ENCODE data around the gene PARD3B.

PARD3B gene

DNA sequence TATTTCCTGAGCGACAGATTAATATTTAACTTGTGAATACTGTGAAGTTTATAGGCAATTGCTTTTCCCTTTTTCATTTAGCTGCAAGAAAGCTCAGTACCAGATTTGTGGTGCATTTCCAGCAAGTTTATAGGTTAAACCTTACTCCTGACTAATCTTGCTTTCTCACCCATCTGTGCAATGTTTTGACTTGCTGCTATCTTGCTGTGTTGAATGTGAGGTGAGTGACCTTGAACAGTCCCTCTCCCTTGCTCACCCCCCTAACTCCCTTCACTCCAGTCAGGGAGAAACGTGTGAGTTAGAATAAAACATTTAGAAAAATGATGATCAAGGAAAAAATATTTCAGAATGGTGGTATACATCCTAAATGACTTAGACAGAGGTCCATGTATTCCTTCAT is 39.8 kb upstream of the PARD3B start:
- no peak for DNase-seq (ENCODE audit: low read depth)
- TF ChIP-seq, protein P1, sequence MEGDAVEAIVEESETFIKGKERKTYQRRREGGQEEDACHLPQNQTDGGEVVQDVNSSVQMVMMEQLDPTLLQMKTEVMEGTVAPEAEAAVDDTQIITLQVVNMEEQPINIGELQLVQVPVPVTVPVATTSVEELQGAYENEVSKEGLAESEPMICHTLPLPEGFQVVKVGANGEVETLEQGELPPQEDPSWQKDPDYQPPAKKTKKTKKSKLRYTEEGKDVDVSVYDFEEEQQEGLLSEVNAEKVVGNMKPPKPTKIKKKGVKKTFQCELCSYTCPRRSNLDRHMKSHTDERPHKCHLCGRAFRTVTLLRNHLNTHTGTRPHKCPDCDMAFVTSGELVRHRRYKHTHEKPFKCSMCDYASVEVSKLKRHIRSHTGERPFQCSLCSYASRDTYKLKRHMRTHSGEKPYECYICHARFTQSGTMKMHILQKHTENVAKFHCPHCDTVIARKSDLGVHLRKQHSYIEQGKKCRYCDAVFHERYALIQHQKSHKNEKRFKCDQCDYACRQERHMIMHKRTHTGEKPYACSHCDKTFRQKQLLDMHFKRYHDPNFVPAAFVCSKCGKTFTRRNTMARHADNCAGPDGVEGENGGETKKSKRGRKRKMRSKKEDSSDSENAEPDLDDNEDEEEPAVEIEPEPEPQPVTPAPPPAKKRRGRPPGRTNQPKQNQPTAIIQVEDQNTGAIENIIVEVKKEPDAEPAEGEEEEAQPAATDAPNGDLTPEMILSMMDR (conservative IDR thresholded peaks at IDR 0.05; ENCODE audit: low read depth, low read length): no peak
- H3K4me3 ChIP-seq (ENCODE audit: low read length): no peak overlapping the region

DNA sequence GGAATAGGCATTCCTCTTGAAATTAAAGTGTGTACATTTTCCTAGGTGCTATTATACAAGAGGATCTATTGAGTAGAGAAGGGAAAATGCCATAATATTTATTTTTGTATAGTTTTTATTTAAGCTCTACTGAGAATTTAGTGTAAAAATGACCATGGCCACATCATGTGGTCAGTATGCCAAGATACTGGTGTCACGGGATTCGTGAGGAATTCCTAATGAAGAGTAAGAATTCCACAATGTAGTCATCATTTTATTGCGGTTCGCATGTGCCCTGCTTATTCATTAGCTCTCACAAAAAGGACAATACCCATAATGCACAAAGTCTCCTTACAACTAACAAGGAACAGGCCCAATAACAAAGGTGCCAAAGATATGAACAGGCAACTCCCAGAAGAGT is 39.3 kb upstream of the PARD3B start:
- no peak for DNase-seq (ENCODE audit: low read depth)
- no peak overlapping the region for H3K4me3 ChIP-seq (ENCODE audit: low read length)
- TF ChIP-seq, protein P1 (conservative IDR thresholded peaks at IDR 0.05; ENCODE audit: low read depth, low read length): no peak

DNA sequence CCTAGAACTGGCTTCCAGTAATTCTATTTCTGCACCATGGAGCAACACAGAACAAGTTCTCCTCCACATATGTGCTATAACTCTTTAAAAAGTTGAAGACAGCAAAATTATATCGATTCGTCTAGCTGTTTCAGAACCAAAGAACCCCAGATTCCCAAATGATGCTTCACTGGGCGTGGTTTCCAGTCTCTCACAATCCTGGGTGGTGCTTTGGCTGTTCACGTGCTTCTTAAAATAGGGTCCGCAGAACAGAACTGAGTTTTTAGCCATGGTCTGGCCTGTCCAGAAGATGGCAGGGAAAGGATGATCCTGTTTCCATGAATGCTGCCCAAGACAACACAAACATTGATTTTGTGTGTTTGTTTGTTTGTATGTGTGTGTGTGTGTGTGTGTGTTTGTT is 37.6 kb upstream of the PARD3B start:
- DNase-seq (ENCODE audit: low read depth): no peak
- H3K4me3 ChIP-seq (ENCODE audit: low read length): no peak overlapping the region
- TF ChIP-seq, protein P1 (conservative IDR thresholded peaks at IDR 0.05; ENCODE audit: low read depth, low read length): no peak

DNA sequence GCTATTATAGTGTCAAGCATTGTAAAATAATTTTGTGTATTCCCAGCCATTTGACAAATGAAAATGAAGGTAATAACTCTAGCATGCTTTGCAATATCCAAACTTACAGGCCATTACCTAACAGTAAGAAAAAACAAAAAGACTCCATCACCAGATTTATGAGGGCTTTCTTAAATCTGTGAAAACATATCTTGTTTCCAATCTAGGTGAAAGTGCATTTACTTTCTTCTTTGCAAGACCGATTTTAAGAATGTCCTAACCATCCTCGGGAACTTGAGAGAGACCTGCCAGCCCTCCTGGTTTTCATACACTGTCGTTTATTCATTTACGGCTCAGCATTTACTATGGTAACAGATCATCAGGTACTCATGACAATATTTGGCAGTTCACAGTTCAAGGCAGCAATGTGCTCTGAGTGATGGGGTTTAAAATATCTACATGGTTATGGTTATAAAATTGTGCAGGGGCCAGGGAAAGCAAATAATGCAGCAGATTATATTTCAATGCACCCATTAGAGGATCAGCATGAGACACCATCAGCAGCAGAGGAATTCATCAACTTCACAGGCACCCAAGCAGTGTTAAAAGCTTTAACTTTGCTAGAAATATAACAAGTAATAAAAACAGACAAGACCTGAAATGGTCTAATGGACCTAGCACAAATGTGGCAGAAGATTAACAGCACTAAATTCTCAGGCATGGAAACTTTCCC is 34.4 kb upstream of the PARD3B start:
- TF ChIP-seq, protein P1 (conservative IDR thresholded peaks at IDR 0.05; ENCODE audit: low read depth, low read length): no peak
- no peak overlapping the region for H3K4me3 ChIP-seq (ENCODE audit: low read length)
- DNase-seq (ENCODE audit: low read depth): no peak

DNA sequence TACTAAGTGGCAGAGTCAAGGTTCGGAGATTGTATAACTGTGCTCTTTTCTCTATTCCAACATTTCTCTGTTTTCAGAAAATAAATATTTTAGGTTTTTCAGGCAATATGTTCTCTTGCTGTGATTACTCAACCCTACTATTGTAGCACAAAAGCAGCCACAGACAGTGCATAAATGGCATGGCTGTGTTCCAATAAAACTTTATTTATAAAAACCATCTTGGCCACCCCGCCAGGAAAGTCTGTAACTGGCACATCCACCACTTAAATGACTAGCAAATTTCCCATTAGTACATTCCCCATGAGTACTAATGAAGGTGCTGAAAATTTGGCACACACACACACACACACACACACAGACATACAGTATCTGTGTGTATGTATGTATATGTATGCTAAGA is 30.8 kb upstream of the PARD3B start:
- DNase-seq (ENCODE audit: low read depth): no peak
- no peak overlapping the region for H3K4me3 ChIP-seq (ENCODE audit: low read length)
- TF ChIP-seq, protein P1 (conservative IDR thresholded peaks at IDR 0.05; ENCODE audit: low read depth, low read length): no peak

DNA sequence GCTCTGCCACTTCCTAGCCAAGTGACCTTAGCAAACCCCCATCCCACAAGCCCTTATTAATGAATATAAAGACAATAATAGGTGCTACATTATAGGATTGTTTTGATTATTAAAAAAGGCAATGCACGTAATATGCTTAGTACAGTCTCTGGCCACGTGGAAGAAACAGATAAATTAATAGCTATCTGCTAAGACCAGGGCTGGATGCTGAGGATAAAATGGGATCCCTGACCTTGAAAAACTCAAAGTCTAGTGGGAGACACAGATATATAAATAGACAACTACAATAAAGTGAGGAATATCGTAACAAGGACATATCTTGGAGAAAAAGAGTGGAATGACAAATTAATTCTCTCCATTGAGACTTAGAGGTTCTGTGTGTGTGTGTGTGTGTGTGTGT is 29.9 kb upstream of the PARD3B start:
- no peak overlapping the region for H3K4me3 ChIP-seq (ENCODE audit: low read length)
- no peak for DNase-seq (ENCODE audit: low read depth)
- TF ChIP-seq, protein P1 (conservative IDR thresholded peaks at IDR 0.05; ENCODE audit: low read depth, low read length): no peak

DNA sequence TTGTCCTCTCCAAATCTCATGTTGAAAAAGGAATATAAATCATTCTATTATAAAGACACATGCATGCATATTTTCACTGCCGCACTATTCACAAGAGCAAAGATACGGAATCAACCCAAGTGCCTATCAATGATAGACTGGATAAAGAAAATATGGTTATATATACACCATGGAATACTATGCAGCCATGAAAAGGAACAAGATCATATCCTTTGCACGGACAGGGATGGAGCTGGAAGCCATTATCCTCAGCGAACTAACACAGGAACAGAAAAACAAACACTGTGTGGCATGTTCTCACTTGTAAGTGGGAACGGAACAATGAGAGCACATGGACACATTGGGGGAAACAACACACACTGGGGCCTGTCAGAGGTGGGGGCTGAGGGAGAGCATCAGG is 28.1 kb upstream of the PARD3B start:
- H3K4me3 ChIP-seq (ENCODE audit: low read length): no peak overlapping the region
- TF ChIP-seq, protein P1 (conservative IDR thresholded peaks at IDR 0.05; ENCODE audit: low read depth, low read length): no peak
- DNase-seq (ENCODE audit: low read depth): no peak

Measured in retinal pigment epithelial cell (primary cell).